Nucleus accumbens (tissue), 56 donors: ENCODE measurements around the gene SERPIND1.
A peak's percentile ranks its signal among the peaks of the same experiment; 100 is the strongest.
"Not testable (repeated sequence)": the region's sequence is repeated elsewhere in the genome, so short reads cannot be mapped to it uniquely, and the experiment has no call there.

Experiments used
- DNase-seq, 56 donors: peaks; one replicate each; lab custom pipeline; 2025; lab: John Stamatoyannopoulos, UW

SERPIND1 gene

DNA sequence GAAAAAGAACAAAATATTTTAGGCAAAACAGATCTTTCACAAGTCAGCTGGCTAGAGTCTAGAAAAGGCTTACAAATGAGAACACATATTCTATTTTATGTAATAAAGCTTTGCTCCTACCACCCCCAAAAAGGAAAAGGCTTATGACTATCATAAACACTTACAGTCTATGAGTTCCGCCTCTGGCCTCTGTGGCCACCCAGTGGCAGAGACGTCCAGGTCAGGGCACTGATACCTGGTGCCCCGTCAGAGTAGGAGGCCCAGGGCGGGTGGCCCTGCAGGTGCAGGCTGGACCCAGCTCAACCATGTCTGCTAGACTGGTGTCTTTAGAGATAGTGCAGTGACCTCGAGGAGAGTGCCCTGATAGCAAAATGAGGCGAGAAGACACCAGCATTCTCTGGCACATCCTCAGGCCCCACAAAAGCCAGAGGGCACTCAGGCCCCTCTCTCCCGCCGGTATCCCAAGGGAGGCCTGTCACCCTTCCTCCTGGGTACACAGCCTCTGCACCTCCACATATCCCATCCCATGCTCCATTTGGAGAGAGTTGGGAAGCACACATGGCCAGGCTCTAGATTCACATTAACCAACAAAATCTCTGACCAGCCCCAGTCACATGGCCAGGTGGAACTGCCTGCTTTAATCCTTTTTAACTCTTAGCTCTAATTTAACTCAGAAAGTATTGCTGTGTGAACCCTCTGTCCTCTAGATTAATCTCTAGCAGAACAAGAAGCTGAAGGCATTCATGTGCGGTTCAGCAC is 27.3 kb upstream of the SERPIND1 start:
- no peak for DNase-seq

GRCh38 chr22:20747223-20747622 is 26.7 kb upstream of the SERPIND1 start:
- DNase-seq = no peak

GRCh38 chr22:20748082-20748481 is 25.8 kb upstream of the SERPIND1 start:
- no peak for DNase-seq

DNA sequence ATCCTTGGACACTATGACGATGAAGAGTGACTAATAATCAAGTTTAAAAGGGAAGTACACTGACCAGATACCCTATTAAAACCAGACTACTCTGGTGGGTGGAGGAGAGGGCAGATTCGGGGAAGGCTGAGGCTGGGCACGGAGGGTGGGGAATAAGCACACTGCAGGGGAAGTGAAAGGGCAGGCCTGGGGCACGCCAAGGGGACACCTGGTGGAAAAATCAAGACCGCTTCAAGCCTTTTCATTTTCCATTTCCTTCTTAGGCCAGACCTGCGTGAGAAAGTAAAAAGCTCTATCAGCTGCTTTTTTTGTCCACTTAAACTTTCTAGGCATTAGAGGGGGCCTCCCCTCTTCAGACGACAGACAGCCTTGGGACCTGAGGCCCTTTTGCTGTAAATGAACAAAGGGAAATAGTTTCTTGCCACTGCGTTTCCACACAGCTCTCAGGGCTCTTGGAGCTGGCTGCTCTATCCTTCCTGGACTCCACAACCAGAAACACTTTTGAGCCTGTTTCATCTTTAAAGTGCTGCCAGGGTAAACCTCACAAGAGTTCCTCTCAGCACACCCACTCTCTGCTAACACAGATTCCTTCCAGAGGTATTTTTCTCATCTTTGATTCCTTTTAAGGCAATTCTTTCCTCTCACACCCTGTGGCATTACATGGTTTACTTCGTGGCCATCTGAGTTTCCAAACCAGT is 25.0 kb upstream of the SERPIND1 start:
- DNase-seq = no peak

GRCh38 chr22:20749453-20749852 is 24.5 kb upstream of the SERPIND1 start:
- peak in 6 of 56 donors; percentile 3 to 31 (median 12) for DNase-seq

DNA sequence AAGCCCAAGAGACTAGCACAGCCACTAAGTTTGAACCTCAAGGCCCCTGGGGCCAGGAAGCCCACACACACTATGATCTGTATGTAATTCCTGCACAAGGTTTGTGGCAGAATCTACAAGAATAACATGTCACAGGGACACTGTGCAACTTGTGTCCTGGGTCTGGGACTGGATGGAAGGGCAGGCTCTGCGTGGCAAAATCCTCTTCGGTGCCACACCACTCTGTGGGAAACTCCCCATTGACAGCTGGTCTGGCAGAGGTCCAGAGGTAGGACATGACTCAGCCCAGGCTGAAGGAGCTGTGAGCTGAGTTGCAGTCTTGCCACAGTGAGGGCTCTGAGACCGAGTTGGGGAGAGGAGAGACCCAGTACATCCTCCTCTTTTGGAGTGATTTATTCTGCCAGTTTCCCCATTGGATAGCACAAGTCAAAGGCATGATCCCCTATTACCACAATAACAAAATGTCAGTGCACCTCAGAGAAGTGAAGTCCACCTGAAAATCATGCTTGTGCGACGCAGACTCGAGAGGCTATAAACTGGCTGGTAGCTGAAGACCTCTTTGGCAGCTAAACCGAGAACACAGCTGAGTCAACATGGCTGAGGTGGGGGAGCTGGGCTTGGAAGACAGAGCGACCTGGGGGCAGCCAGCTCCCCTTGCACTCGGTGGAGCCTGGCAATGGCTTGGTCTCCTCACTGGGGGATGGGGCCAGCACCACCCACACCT is 23.3 kb upstream of the SERPIND1 start:
- DNase-seq = peak in 27 of 56 donors; percentile 7 to 68 (median 32)

DNA sequence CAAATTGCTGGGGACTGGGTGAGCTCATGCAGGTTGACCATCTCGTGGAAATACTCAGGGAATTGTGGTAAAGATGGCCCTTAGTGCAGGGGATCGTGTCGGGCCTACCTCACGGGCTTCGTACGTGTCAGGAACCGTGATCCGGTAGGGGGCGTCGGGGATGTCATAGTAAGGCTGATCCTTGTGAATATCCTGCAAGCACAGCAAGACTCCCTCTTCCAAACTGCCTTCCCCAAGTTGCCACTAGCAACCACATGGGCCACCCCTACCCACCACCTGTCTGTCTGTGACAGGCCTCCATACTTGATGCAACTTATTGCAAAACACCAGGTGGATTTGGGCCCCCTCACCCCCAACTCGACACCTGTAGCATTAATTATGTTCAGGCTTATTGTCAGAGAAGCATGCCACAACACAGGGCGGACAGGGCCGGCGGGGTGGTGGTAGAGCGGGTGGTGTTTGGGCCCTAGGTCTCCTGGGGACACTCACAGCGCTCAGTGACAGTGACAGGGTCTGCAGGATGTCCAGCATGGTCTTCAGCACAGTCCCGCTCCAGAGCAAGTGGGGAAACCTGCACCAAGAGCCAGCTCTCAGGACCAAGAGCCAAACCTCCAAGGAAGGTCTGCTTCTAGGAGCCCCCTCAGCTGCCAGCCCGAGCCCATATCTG is 22.6 kb upstream of the SERPIND1 start:
- DNase-seq = peak in 22 of 56 donors; percentile 16 to 73 (median 36)

GRCh38 chr22:20752104-20752741 is 21.7 kb upstream of the SERPIND1 start:
- DNase-seq = no peak

- DNase-seq = no peak
These were observed 21.0 kb upstream of the SERPIND1 start for GRCh38 chr22:20752873-20753272.

DNA sequence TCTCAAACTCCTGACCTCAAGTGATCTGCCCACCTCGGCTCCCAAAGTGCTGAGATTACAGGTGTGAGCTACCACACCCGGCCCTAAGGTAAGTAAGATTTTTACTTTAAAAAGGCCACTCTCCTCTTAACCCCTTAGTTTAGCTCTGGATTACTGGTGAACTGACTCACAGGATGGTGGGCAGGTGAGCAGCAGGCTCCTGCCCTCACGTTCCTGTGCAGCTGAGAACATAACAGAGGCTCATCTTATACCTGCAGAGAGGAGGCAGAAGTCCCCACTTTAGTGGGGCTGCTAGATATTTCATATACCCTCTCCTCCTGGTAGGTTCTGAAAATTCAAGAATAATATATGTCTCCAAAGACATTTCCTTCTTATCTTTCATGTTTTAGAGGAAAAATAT is 17.1 kb upstream of the SERPIND1 start:
- DNase-seq = no peak

- no peak for DNase-seq
These were observed 15.2 kb upstream of the SERPIND1 start for GRCh38 chr22:20758688-20759087.

GRCh38 chr22:20760084-20760483 is 13.8 kb upstream of the SERPIND1 start:
- no peak for DNase-seq

GRCh38 chr22:20761536-20761935 is 12.4 kb upstream of the SERPIND1 start:
- no peak for DNase-seq

DNA sequence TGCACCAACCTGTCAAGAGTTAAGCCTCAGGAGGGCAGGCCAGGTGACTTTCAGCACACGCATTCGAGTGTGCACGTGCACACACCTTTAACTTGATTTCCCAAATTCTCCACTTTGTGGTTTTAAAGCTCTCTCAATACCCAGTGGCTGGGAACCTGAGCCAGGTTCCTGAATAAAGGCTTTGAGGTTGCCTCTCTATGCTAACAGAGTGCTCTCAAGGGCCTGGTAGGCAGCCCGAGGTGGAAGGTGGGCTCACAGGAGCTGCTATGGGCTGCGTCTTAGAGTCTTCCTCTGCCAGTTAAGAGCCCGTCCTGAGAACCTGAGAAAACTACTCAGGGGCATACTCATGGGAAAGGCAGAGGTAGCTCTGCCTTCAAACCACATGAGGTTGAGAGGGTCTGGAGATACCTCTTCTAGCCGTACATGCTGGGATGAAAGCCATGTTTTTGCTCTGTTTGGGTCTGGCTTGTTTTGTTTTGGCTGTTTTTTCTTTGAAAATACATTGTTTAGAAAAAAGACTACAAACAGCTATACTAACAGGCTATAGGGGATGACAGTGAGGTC is 11.6 kb upstream of the SERPIND1 start:
- no peak for DNase-seq

DNA sequence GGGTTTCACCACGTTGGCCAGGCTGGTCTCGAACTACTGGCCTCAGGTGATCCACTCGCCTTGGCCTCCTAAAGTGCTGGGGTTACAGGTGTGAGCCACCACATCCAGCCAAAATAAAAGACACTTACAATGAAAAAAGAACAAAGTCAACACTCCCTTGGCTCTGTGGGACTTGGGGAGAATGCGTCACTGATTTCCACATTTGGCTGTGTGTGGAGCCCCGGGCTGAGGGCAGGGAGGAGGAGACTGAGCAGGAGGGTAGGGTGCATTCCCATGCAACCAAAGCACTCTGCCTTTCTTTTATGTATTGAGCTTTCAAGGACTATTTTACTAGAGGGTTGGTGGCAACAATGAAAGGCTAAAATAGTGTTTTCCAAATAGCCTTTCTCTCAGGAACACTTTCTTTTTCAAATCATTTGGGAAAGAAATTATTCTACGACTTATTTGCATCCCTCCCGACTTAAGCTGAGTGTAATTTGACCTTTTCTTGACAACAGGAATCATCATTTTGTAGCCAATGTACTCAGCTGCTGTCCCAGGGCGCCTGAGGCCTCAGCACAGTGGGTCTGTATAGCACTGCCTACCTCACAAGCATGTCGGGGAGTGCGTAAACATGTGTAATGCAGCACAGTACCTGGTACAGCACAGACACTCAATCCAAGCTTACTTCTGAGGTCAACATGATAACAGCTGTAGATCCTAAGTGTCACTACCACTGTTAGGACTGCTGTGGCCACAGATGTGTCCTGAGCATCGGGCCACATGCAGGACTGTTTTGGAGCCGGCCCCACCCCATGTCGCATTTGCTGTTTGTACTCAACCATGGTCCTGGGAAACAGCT is 10.1 kb upstream of the SERPIND1 start:
- no peak for DNase-seq

- DNase-seq = no peak
These were observed 9.5 kb upstream of the SERPIND1 start for GRCh38 chr22:20764471-20764720.

DNA sequence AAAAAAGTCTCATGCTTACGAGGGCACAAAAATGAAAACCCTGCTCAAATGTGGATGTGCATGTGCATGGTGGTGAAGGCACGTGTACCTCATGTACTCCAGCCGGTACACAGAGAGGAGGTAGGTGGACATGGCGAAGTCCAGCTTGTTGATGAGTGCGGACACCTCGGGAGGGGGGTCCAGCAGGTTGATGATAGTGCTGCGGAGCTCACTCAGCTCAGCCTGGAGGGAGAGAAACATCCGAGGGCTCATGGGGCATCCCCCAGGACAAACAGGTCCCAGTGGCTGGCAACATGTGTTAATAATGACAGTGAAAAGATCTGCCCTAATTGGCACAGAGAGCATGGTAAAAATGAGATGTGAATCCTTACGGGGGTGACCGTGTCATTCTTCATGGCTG is 9.2 kb upstream of the SERPIND1 start:
- DNase-seq = no peak

DNA sequence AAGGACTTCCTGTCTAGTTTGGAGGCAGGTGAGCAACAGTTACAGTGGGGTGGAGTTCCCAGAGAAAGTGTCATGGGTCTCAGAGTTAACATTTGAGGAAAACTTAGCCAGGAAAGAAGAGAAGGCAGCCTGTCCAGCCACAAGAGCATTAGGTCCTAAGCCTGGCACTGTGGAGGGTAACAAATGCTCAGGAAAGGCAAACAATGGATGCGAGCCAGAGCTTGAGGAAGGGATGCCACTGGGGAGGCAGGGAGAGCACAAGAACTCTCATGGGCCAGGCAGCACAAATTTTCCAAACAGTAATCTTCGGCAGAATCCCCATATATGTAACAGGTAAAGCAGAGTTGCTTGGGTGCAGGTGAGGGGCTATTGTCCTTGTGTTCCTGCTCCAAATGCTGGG is 8.0 kb upstream of the SERPIND1 start:
- no peak for DNase-seq

GRCh38 chr22:20766530-20766929 is 7.4 kb upstream of the SERPIND1 start:
- no peak for DNase-seq

- not testable (repeated sequence) for DNase-seq
These were observed 4.5 kb upstream of the SERPIND1 start for GRCh38 chr22:20769496-20769826.
